Neutrophil (primary cell): ENCODE results near the gene NPHS1.

Source experiments
- H3K27ac ChIP-seq: fragments of 200-600 bp; sonication (generic); 2 replicates; pipeline ENCODE4 v1.5.1; 2016; ENCODE audit warnings: mild to moderate bottlenecking, moderate library complexity
- H3K27me3 ChIP-seq: fragments of 200-600 bp; sonication (generic); 2 replicates; pipeline ENCODE4 v1.6.0; 2016; ENCODE audit warnings: mild to moderate bottlenecking
- H3K36me3 ChIP-seq: fragments of 200-600 bp; sonication (generic); 2 replicates; pipeline ENCODE4 v1.5.1; 2017
- H3K4me1 ChIP-seq, 2 experiments: fragments of 200-600 bp in 1 of 2; sonication (generic) in 1 of 2; 1 replicate in 1 of 2; 2 replicates in 1 of 2; pipeline versions ENCODE4 v1.5.1 to v1.6.1; 2013 to 2016; ENCODE audit warnings: low read depth in 1 of 2, low read length in 1 of 2, mild to moderate bottlenecking in 1 of 2, moderate library complexity in 1 of 2; ENCODE audit not compliant: control insufficient read depth in 1 of 2, insufficient read depth in 1 of 2
- H3K4me3 ChIP-seq, 2 experiments: fragments of 200-600 bp in 1 of 2; sonication (generic) in 1 of 2; 1 replicate in 1 of 2; 2 replicates in 1 of 2; pipeline ENCODE4 v1.5.1; 2013 to 2016; ENCODE audit warnings: low read depth in 1 of 2, low read length in 1 of 2, mild to moderate bottlenecking in 1 of 2, moderate library complexity in 1 of 2
- H3K9me3 ChIP-seq: fragments of 200-600 bp; sonication (generic); 2 replicates; pipeline ENCODE4 v1.5.1; 2016
- TF ChIP-seq, protein P1 (sequence below): fragments of 200-600 bp; sonication (generic); IDR thresholded peaks from 2 replicates; pipeline ENCODE4 v1.5.1; 2016; ENCODE audit warnings: antibody characterized with exemption

Gene NPHS1

DNA sequence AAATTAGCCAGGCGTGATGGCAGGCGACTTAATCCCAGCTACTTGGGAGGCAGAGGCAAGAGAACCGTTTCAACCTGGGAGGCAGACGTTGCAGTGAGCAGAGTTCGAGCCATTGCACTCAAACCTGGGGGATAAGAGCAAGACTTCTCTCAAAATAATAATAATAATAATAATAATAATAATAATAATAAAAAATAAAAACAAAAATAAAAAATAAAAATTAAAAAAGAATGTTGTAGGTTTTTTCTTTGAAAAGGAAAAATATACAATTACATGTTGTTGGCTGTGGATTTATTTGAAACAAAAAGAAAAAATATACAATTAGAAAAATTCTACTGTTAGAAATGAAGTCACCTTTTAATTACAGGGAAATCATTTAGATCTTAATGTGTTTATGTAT is 28.2 kb downstream of the NPHS1 start:
- Histone ChIP-seq H3K4me3 (no peak overlapping the region), H3K9me3 (no peaks in the 10 kb centered on the region), H3K27me3 (peaks cover 56% of the 10 kb centered on the region), H3K4me1 (no peaks in the 10 kb centered on the region), H3K27ac (no peak overlapping the region), H3K36me3 (no peaks in the 10 kb centered on the region)
- TF ChIP-seq, protein P1, sequence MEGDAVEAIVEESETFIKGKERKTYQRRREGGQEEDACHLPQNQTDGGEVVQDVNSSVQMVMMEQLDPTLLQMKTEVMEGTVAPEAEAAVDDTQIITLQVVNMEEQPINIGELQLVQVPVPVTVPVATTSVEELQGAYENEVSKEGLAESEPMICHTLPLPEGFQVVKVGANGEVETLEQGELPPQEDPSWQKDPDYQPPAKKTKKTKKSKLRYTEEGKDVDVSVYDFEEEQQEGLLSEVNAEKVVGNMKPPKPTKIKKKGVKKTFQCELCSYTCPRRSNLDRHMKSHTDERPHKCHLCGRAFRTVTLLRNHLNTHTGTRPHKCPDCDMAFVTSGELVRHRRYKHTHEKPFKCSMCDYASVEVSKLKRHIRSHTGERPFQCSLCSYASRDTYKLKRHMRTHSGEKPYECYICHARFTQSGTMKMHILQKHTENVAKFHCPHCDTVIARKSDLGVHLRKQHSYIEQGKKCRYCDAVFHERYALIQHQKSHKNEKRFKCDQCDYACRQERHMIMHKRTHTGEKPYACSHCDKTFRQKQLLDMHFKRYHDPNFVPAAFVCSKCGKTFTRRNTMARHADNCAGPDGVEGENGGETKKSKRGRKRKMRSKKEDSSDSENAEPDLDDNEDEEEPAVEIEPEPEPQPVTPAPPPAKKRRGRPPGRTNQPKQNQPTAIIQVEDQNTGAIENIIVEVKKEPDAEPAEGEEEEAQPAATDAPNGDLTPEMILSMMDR = no peak

- Histone ChIP-seq H3K9me3 (no peaks in the 10 kb centered on the region), H3K36me3 (no peaks in the 10 kb centered on the region), H3K27ac (no peak overlapping the region), H3K4me3 (no peak overlapping the region), H3K27me3 (peaks cover 57% of the 10 kb centered on the region), H3K4me1 (no peaks in the 10 kb centered on the region)
- TF ChIP-seq, protein P1 = no peak
Observed at GRCh38 chr19:35822579-35822978, 29.7 kb downstream of the NPHS1 start.

GRCh38 chr19:35818445-35818844 is 33.9 kb downstream of the NPHS1 start:
- H3K27me3 ChIP-seq = peaks cover 47% of the 10 kb centered on the region
- no peaks in the 10 kb centered on the region for H3K9me3 ChIP-seq
- H3K4me1 ChIP-seq = no peaks in the 10 kb centered on the region
- TF ChIP-seq, protein P1 = no peak
- H3K27ac ChIP-seq = no peak overlapping the region
- H3K36me3 ChIP-seq = no peaks in the 10 kb centered on the region
- no peak overlapping the region for H3K4me3 ChIP-seq

DNA sequence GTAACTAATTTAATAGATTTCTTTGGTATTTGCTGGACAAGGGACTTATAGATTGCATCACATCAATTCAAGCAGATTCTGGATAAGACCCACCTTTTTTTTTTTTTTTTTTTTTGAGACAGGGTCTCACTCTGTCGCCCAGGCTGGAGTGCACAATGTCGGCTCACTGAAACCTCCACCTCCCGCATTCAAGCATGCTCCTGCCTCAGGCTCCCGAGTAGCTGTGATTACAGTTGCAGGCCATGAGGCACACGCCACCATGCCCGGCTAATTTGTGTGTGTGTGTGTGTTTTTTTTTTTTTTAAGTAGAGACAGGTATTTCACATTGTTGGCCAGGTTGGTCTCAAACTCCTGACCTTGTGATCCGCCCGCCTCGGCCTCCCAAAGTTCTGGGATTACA is 35.5 kb downstream of the NPHS1 start:
- H3K4me1 ChIP-seq = no peaks in the 10 kb centered on the region
- H3K27me3 ChIP-seq = peaks cover 47% of the 10 kb centered on the region
- TF ChIP-seq, protein P1 = no peak
- no peaks in the 10 kb centered on the region for H3K9me3 ChIP-seq
- H3K4me3 ChIP-seq = no peak overlapping the region
- no peak overlapping the region for H3K27ac ChIP-seq
- H3K36me3 ChIP-seq = no peaks in the 10 kb centered on the region

DNA sequence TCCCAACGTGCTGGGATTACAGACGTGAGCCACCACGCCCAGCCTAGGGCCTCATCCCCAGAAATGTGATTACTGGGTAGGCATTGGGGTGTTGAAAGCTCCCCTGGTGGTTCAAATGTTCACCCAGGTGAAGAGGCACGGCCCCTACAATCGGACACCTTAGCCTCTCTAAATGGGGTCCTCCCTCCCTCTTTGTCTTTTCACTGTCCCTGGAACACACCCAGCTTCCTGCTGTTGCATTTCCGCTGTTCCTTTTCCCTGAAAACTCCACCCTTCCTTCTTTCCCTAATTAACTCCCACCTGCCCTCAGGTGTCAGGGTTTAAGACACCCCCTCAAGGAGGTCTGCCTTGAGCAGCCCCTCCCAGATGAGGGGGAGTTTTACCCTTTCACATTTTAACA is 36.0 kb downstream of the NPHS1 start:
- Histone ChIP-seq H3K36me3 (no peaks in the 10 kb centered on the region), H3K27me3 (peaks cover 47% of the 10 kb centered on the region), H3K4me3 (no peak overlapping the region)

More for the DNA sequence above, 36.0 kb downstream of the NPHS1 start:
- Histone ChIP-seq H3K27ac (no peak overlapping the region), H3K9me3 (no peaks in the 10 kb centered on the region), H3K4me1 (no peaks in the 10 kb centered on the region)
- TF ChIP-seq, protein P1 = no peak
